Fibroblast of lung (primary cell): ENCODE data around the gene ACBD5. TPM values are rescaled to one million over a fixed set of nuclear protein-coding genes. Genes with fewer than 3 reads are reported as not detected.
A peak's percentile ranks its signal among the peaks of the same experiment; 100 is the strongest.

Source experiments
- DNase-seq, 2 donors: peaks; one replicate each; pipeline versions ENCODE4 v3.0.0 to v3.0.0-alpha.2; 2010; ENCODE audit warnings: low read depth in 2 of 2
- H2AFZ ChIP-seq: 2 replicates; pipeline ENCODE4 v1.5.1; 2012; ENCODE audit warnings: low read length, control low read depth, inconsistent platforms
- H3K27ac ChIP-seq: 2 replicates; pipeline ENCODE4 v1.5.1; 2011; ENCODE audit warnings: low read length, control low read depth; ENCODE audit not compliant: insufficient read depth
- H3K27me3 ChIP-seq: 2 replicates; pipeline ENCODE4 v1.5.1; 2011; ENCODE audit warnings: mild to moderate bottlenecking, low read length; ENCODE audit not compliant: control insufficient read depth, insufficient read depth
- H3K36me3 ChIP-seq: 2 replicates; pipeline ENCODE4 v1.5.1; 2011; ENCODE audit warnings: low read length; ENCODE audit not compliant: control insufficient read depth, insufficient read depth
- H3K4me1 ChIP-seq: 2 replicates; pipeline ENCODE4 v1.5.1; 2011; ENCODE audit warnings: low read length; ENCODE audit not compliant: control insufficient read depth, insufficient read depth; ENCODE audit errors: extremely low read depth
- H3K4me2 ChIP-seq: 2 replicates; pipeline ENCODE4 v1.5.1; 2011; ENCODE audit warnings: low read length, control low read depth; ENCODE audit not compliant: insufficient read depth; ENCODE audit errors: extremely low read depth
- H3K4me3 ChIP-seq, 4 experiments: fragments of 200-600 bp in 1 of 4; sonication (generic) in 1 of 4; replicated peaks in 1 of 4; 2 replicates each; pipeline ENCODE4 v1.5.1; 2011 to 2016; ENCODE audit warnings: low read length in 4 of 4, low read depth in 3 of 4, mild to moderate bottlenecking in 3 of 4, control low read depth in 2 of 4, inconsistent platforms in 1 of 4, mixed read lengths in 1 of 4; ENCODE audit not compliant: insufficient read depth in 1 of 4; ENCODE audit errors: control extremely low read depth in 1 of 4
- H3K79me2 ChIP-seq: 2 replicates; pipeline ENCODE4 v1.5.1; 2012; ENCODE audit warnings: mild to moderate bottlenecking, low read length, inconsistent platforms; ENCODE audit not compliant: control insufficient read depth, insufficient read depth
- H3K9ac ChIP-seq: 2 replicates; pipeline ENCODE4 v1.5.1; 2011; ENCODE audit warnings: mild to moderate bottlenecking, low read length, control low read depth; ENCODE audit not compliant: insufficient read depth
- H3K9me3 ChIP-seq: 2 replicates; pipeline ENCODE4 v1.5.1; 2012; ENCODE audit warnings: low read depth, low read length; ENCODE audit not compliant: control insufficient read depth, insufficient read depth
- H4K20me1 ChIP-seq: 2 replicates; pipeline ENCODE4 v1.5.1; 2011; ENCODE audit warnings: low read length; ENCODE audit not compliant: control insufficient read depth, insufficient read depth; ENCODE audit errors: extremely low read depth
- CTCF ChIP-seq, 2 donors: IDR thresholded peaks in 1 of 2; conservative IDR thresholded peaks in 1 of 2; 1 replicate in 1 of 2; 2 replicates in 1 of 2; pipeline ENCODE4 v1.5.1; 2011 to 2012; ENCODE audit warnings: low read length in 2 of 2, control low read depth in 1 of 2, inconsistent platforms in 1 of 2, low read depth in 1 of 2, mild to moderate bottlenecking in 1 of 2
- EZH2 ChIP-seq: IDR thresholded peaks from 2 replicates; pipeline ENCODE4 v1.5.1; 2012; ENCODE audit warnings: low read length, control low read depth, mild to moderate bottlenecking; ENCODE audit errors: missing control alignments
- polyA plus RNA-seq, 2 donors: library from polyadenylated mRNA; depleted of rRNA in 1 of 2; stranded (reverse) in 1 of 2; unstranded in 1 of 2; fragments of >200 nt; gene quantifications; 2 replicates each; pipeline ENCODE4 v1.2.1, GENCODE V29; 2011 to 2012; ENCODE audit warnings: missing spikeins in 1 of 2
- total RNA-seq: library from RNA; depleted of rRNA; stranded (reverse); fragments of >200 nt; gene quantifications from 2 replicates; pipeline ENCODE4 v1.2.1, GENCODE V29; 2014

ACBD5 gene
- total and polyA plus RNA-seq, 2 donors (not counting 1 experiment from before 2014, with no cell fraction given), result 21.3 to 29.6 TPM

- H3K36me3 ChIP-seq, result peaks cover 1% of the 10 kb centered on the region
- H3K4me1 ChIP-seq, result no peaks in the 10 kb centered on the region
- H3K9me3 ChIP-seq, result no peaks in the 10 kb centered on the region
- H2AFZ ChIP-seq, result no peak overlapping the region
- peak overlapping the region; percentile 89 to 98 (median 94) for H3K4me3 ChIP-seq
- no peak overlapping the region for H3K27ac ChIP-seq
- H3K27me3 ChIP-seq, result no peaks in the 10 kb centered on the region
- H3K4me2 ChIP-seq, result peak overlapping the region; percentile 88
- H4K20me1 ChIP-seq, result no peaks in the 10 kb centered on the region
- no peak for DNase-seq
- H3K79me2 ChIP-seq, result peaks cover 75% of the 10 kb centered on the region
- H3K9ac ChIP-seq, result no peak overlapping the region
- TF ChIP-seq CTCF (conservative IDR thresholded peaks at IDR 0.05 in 1 of 2, IDR thresholded peaks at IDR 0.05 in 1 of 2; ENCODE audit: low read depth in 1 of 2, low read length in 2 of 2), result no peak
- no peak for TF ChIP-seq EZH2
Measured at GRCh38 chr10:27152687-27153086, 87.9 kb downstream of the ACBD5 start.

GRCh38 chr10:27150261-27150660 lies 90.3 kb downstream of the ACBD5 start:
- no peaks in the 10 kb centered on the region for H3K27me3 ChIP-seq
- no peak overlapping the region for H3K9ac ChIP-seq
- H3K4me3 ChIP-seq, result no peak overlapping the region
- H3K4me2 ChIP-seq, result no peak overlapping the region
- no peak overlapping the region for H3K27ac ChIP-seq
- DNase-seq, result no peak
- TF ChIP-seq EZH2, result no peak
- TF ChIP-seq CTCF (conservative IDR thresholded peaks at IDR 0.05 in 1 of 2, IDR thresholded peaks at IDR 0.05 in 1 of 2; ENCODE audit: low read depth in 1 of 2, low read length in 2 of 2), result no peak
- H3K4me1 ChIP-seq, result no peaks in the 10 kb centered on the region
- no peaks in the 10 kb centered on the region for H4K20me1 ChIP-seq
- H2AFZ ChIP-seq, result no peak overlapping the region
- H3K79me2 ChIP-seq, result peaks cover 77% of the 10 kb centered on the region
- H3K36me3 ChIP-seq, result peaks cover 4% of the 10 kb centered on the region
- H3K9me3 ChIP-seq, result no peaks in the 10 kb centered on the region

- Histone ChIP-seq H3K27ac (no peak overlapping the region), H3K36me3 (peaks cover 4% of the 10 kb centered on the region), H4K20me1 (no peaks in the 10 kb centered on the region), H3K4me2 (no peak overlapping the region), H3K9me3 (no peaks in the 10 kb centered on the region), H3K4me3 (no peak overlapping the region), H2AFZ (no peak overlapping the region), H3K4me1 (no peaks in the 10 kb centered on the region), H3K9ac (no peak overlapping the region), H3K27me3 (no peaks in the 10 kb centered on the region), H3K79me2 (peaks cover 62% of the 10 kb centered on the region)
- no peak for DNase-seq
- TF ChIP-seq CTCF (conservative IDR thresholded peaks at IDR 0.05 in 1 of 2, IDR thresholded peaks at IDR 0.05 in 1 of 2; ENCODE audit: low read depth in 1 of 2, low read length in 2 of 2) (no peak), EZH2 (no peak)
Measured at GRCh38 chr10:27147701-27148100, 92.9 kb downstream of the ACBD5 start.
